Endothelial cell of umbilical vein (primary cell): Measurements from ENCODE around the gene CRACR2A. TPM values are rescaled to one million over a fixed set of nuclear protein-coding genes. Genes with fewer than 3 reads are reported as not detected.
A peak's percentile ranks its signal among the peaks of the same experiment; 100 is the strongest.

Source experiments
- BruUV-seq: library from RNA; stranded (reverse); fragments of 400-500 nt; replicated peaks from 2 replicates; lab custom pipeline; 2021; lab: Mats Ljungman, UMichigan
- CTCF ChIA-PET: fragments of 300-600, 350-600 bp; sonication (Branson Sonifier 250); formaldehyde crosslinking; loops from one replicate; lab custom pipeline; 2021; ENCODE audit warnings: antibody characterized with exemption, inconsistent platforms; lab: Charles Lee
- POLR2A ChIA-PET: fragments of 300-600, 350-600 bp; sonication (Branson Sonifier 250); formaldehyde crosslinking; loops from one replicate; lab custom pipeline; 2021; ENCODE audit warnings: antibody characterized with exemption, inconsistent platforms; lab: Charles Lee
- DNase-seq: peaks from one replicate; pipeline ENCODE4 v3.0.0-alpha.2; 2011; ENCODE audit warnings: low read depth, low spot score
- FAIRE-seq: peaks from 2 replicates; lab custom pipeline; 2011; peaks lifted over from hg19 to GRCh38; lab: Jason Lieb, UNC
- H2AFZ ChIP-seq: 2 replicates; pipeline ENCODE4 v1.6.0; 2012; ENCODE audit warnings: low read depth, low read length, control low read depth, inconsistent platforms
- H3K27ac ChIP-seq: 2 replicates; pipeline ENCODE4 v1.5.1; 2011; ENCODE audit warnings: low read depth, mild to moderate bottlenecking, control low read depth, low read length, moderate library complexity; ENCODE audit not compliant: insufficient read depth
- H3K27me3 ChIP-seq, 2 experiments: 2 replicates each; pipeline versions ENCODE4 v1.6.0 to v1.6.1; 2011; ENCODE audit warnings: low read length in 2 of 2, mixed read lengths in 1 of 2; ENCODE audit not compliant: control insufficient read depth in 2 of 2, insufficient read depth in 2 of 2
- H3K36me3 ChIP-seq, 2 experiments: 2 replicates in 1 of 2; 3 replicates in 1 of 2; pipeline ENCODE4 v1.5.1; 2011; ENCODE audit warnings: low read length in 2 of 2, mild to moderate bottlenecking in 1 of 2, moderate library complexity in 1 of 2; ENCODE audit not compliant: control insufficient read depth in 2 of 2, insufficient read depth in 2 of 2; ENCODE audit errors: extremely low read depth in 1 of 2
- H3K4me1 ChIP-seq: 3 replicates; pipeline ENCODE4 v1.5.1; 2011; ENCODE audit warnings: mild to moderate bottlenecking, low read length; ENCODE audit not compliant: control insufficient read depth, insufficient read depth; ENCODE audit errors: extremely low read depth
- H3K4me2 ChIP-seq: 2 replicates; pipeline ENCODE4 v1.6.1; 2011; ENCODE audit warnings: low read length, control low read depth, mixed read lengths; ENCODE audit not compliant: insufficient read depth
- H3K4me3 ChIP-seq, 3 experiments: fragments of 200-600 bp in 1 of 3; sonication (generic), shearing (Covaris generic) in 1 of 3; replicated peaks in 1 of 3; 2 replicates each; pipeline ENCODE4 v1.5.1; 2011 to 2016; ENCODE audit warnings: control low read depth in 3 of 3, low read length in 3 of 3, mild to moderate bottlenecking in 2 of 3, inconsistent platforms in 1 of 3, low read depth in 1 of 3, moderate library complexity in 1 of 3; ENCODE audit not compliant: insufficient read depth in 1 of 3
- H3K79me2 ChIP-seq: 2 replicates; pipeline ENCODE4 v1.6.0; 2012; ENCODE audit warnings: low read length, inconsistent platforms; ENCODE audit not compliant: control insufficient read depth, insufficient read depth
- H3K9ac ChIP-seq: replicated peaks from 2 replicates; pipeline ENCODE3; 2011; ENCODE audit warnings: low read length, control low read depth; ENCODE audit not compliant: insufficient read depth; ENCODE audit errors: extremely low read depth
- H3K9me1 ChIP-seq: replicated peaks from 3 replicates; pipeline ENCODE4 v1.6.0; 2011; ENCODE audit warnings: mild to moderate bottlenecking, low read length; ENCODE audit not compliant: control insufficient read depth, insufficient read depth; ENCODE audit errors: extremely low read depth
- H3K9me3 ChIP-seq: replicated peaks from 2 replicates; pipeline ENCODE4 v1.5.1; 2012; ENCODE audit warnings: low read length, inconsistent platforms; ENCODE audit not compliant: control insufficient read depth, insufficient read depth
- H4K20me1 ChIP-seq: replicated peaks from 2 replicates; pipeline ENCODE3; 2011; ENCODE audit warnings: mild to moderate bottlenecking, low read length; ENCODE audit not compliant: control insufficient read depth, insufficient read depth; ENCODE audit errors: extremely low read depth
- GATA2 ChIP-seq: IDR thresholded peaks from 2 replicates; pipeline ENCODE4 v1.7.0; 2011; ENCODE audit warnings: low read depth, mild to moderate bottlenecking, moderate library complexity, mixed read lengths, low read length; ENCODE audit not compliant: insufficient read length, insufficient read depth
- JUN ChIP-seq: IDR thresholded peaks from 2 replicates; pipeline ENCODE4 v1.6.1; 2011; ENCODE audit warnings: borderline replicate concordance, low read depth; ENCODE audit not compliant: insufficient read length, insufficient read depth
- dilution Hi-C: fragments of 300-500 bp; cut with MboI; formaldehyde crosslinking; loops from one replicate; pipeline ENCODE4 v1.15.0; 2019; ENCODE audit warnings: low sequenced_read_pairs; ENCODE audit not compliant: extremely low pct_ligation_motif_present
- intact Hi-C: fragments of 100-400 bp; cut with micrococcal nuclease; formaldehyde crosslinking; loops from one replicate; pipeline ENCODE4 v1.10.0; 2022
- polyA plus RNA-seq, 4 experiments: library from polyadenylated mRNA; depleted of rRNA in 3 of 4; stranded (reverse) in 3 of 4; unstranded in 1 of 4; fragments of >200 nt; gene quantifications; 2 replicates each; pipeline versions ENCODE4 v1.2.1 to v1.2.3, GENCODE V29; 2011 to 2012; ENCODE audit warnings: missing spikeins in 1 of 4
- total RNA-seq: library from RNA; stranded (reverse); gene quantifications from 2 replicates; pipeline ENCODE4 v1.2.3, GENCODE V29; 2021
- TF ChIP-seq, protein P1 (sequence below), 2 donors: IDR thresholded peaks; 1 replicate in 1 of 2; 2 replicates in 1 of 2; pipeline ENCODE4 v1.5.1; 2011; ENCODE audit warnings: low read length in 2 of 2, mild to moderate bottlenecking in 2 of 2, moderate library complexity in 2 of 2, control low read depth in 1 of 2, inconsistent platforms in 1 of 2, low read depth in 1 of 2; ENCODE audit not compliant: insufficient read depth in 1 of 2; ENCODE audit errors: extremely low read depth in 1 of 2
- TF ChIP-seq, protein P2 (sequence below): IDR thresholded peaks from 2 replicates; pipeline ENCODE4 v1.6.1; 2011; ENCODE audit not compliant: insufficient read depth, insufficient read length

The CRACR2A gene
- total and polyA plus RNA-seq, 2 donors (not counting 3 experiments of a cell fraction or from before 2014, with no cell fraction given) = 4.4 to 15.9 TPM

DNA sequence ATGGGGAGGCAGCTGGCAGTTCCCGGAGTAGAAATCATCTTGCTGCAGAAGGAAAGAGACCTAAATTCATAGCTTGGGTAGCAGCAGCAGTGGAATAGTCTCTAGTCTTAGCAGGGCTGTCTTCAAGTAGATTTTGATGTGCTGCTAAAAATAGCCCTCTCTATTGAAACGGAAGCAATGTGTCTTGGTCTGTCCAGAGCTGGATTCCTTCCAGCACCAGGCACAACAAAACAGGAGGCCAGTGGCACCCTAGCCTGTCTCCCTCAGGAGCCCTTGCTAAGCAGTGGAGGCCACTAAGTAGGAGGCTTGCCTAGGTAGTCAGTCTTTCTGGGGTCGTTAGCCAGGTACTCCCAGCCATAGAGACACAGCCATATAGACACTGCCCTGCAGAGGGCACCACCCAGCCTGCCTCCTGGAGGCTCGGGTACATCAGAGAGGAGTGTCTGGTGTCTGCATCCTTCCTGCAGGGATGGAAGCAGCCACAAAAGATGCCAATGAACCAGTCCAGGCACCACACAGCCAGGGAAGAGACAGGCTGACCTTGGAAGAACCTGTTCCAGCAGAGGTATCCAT lies 97.5 kb downstream of the CRACR2A start:
- Histone ChIP-seq H3K4me3 (no peak overlapping the region), H2AFZ (no peak overlapping the region), H3K9me3 (no peaks in the 10 kb centered on the region), H3K79me2 (no peaks in the 10 kb centered on the region), H3K4me1 (no peaks in the 10 kb centered on the region), H3K9me1 (no peaks in the 10 kb centered on the region), H3K36me3 (no peaks in the 10 kb centered on the region), H3K27me3 (no peaks in the 10 kb centered on the region), H3K4me2 (no peak overlapping the region), H4K20me1 (no peaks in the 10 kb centered on the region), H3K27ac (no peak overlapping the region), H3K9ac (no peak overlapping the region)
- BruUV-seq = no TSS peak
- intact Hi-C loops = loop anchor here (5.0 to 10.0 kb wide), 2 partner anchors 149 to 353 kb away; no protein-coding TSS in a partner anchor
- CTCF ChIA-PET = interaction anchor here (1.0 to 2.1 kb wide), 3 partner anchors 11 to 148 kb away, joined by 4 to 8 read pairs (median 4); partner anchors contain the start of gene CRACR2A
- DNase-seq (peak; percentile 4), FAIRE-seq (no peak)
- dilution Hi-C loops = no loop called here
- POLR2A ChIA-PET = no interaction called here
- TF ChIP-seq JUN = no peak
- TF ChIP-seq, protein P1, sequence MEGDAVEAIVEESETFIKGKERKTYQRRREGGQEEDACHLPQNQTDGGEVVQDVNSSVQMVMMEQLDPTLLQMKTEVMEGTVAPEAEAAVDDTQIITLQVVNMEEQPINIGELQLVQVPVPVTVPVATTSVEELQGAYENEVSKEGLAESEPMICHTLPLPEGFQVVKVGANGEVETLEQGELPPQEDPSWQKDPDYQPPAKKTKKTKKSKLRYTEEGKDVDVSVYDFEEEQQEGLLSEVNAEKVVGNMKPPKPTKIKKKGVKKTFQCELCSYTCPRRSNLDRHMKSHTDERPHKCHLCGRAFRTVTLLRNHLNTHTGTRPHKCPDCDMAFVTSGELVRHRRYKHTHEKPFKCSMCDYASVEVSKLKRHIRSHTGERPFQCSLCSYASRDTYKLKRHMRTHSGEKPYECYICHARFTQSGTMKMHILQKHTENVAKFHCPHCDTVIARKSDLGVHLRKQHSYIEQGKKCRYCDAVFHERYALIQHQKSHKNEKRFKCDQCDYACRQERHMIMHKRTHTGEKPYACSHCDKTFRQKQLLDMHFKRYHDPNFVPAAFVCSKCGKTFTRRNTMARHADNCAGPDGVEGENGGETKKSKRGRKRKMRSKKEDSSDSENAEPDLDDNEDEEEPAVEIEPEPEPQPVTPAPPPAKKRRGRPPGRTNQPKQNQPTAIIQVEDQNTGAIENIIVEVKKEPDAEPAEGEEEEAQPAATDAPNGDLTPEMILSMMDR (IDR thresholded peaks at IDR 0.05; ENCODE audit: extremely low read depth in 1 of 2, insufficient read depth in 1 of 2, low read depth in 1 of 2, low read length in 2 of 2) = peak; percentile 18 to 23
- no peak for TF ChIP-seq GATA2
- TF ChIP-seq, protein P2, sequence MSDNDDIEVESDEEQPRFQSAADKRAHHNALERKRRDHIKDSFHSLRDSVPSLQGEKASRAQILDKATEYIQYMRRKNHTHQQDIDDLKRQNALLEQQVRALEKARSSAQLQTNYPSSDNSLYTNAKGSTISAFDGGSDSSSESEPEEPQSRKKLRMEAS = no peak
